Endothelial cell of umbilical vein (primary cell): Measurements from ENCODE around the gene ZNF174. TPM values are rescaled to one million over a fixed set of nuclear protein-coding genes. Genes with fewer than 3 reads are reported as not detected.

Source experiments
- BruUV-seq: library from RNA; stranded (reverse); fragments of 400-500 nt; replicated peaks from 2 replicates; lab custom pipeline; 2021; lab: Mats Ljungman, UMichigan
- CTCF ChIA-PET: fragments of 300-600, 350-600 bp; sonication (Branson Sonifier 250); formaldehyde crosslinking; loops from one replicate; lab custom pipeline; 2021; ENCODE audit warnings: antibody characterized with exemption, inconsistent platforms; lab: Charles Lee
- POLR2A ChIA-PET: fragments of 300-600, 350-600 bp; sonication (Branson Sonifier 250); formaldehyde crosslinking; loops from one replicate; lab custom pipeline; 2021; ENCODE audit warnings: antibody characterized with exemption, inconsistent platforms; lab: Charles Lee
- DNase-seq: peaks from one replicate; pipeline ENCODE4 v3.0.0-alpha.2; 2011; ENCODE audit warnings: low read depth, low spot score
- FAIRE-seq: peaks from 2 replicates; lab custom pipeline; 2011; peaks lifted over from hg19 to GRCh38; lab: Jason Lieb, UNC
- H2AFZ ChIP-seq: 2 replicates; pipeline ENCODE4 v1.6.0; 2012; ENCODE audit warnings: low read depth, low read length, control low read depth, inconsistent platforms
- H3K27ac ChIP-seq: 2 replicates; pipeline ENCODE4 v1.5.1; 2011; ENCODE audit warnings: low read depth, mild to moderate bottlenecking, control low read depth, low read length, moderate library complexity; ENCODE audit not compliant: insufficient read depth
- H3K27me3 ChIP-seq, 2 experiments: 2 replicates each; pipeline versions ENCODE4 v1.6.0 to v1.6.1; 2011; ENCODE audit warnings: low read length in 2 of 2, mixed read lengths in 1 of 2; ENCODE audit not compliant: control insufficient read depth in 2 of 2, insufficient read depth in 2 of 2
- H3K36me3 ChIP-seq, 2 experiments: 2 replicates in 1 of 2; 3 replicates in 1 of 2; pipeline ENCODE4 v1.5.1; 2011; ENCODE audit warnings: low read length in 2 of 2, mild to moderate bottlenecking in 1 of 2, moderate library complexity in 1 of 2; ENCODE audit not compliant: control insufficient read depth in 2 of 2, insufficient read depth in 2 of 2; ENCODE audit errors: extremely low read depth in 1 of 2
- H3K4me1 ChIP-seq: 3 replicates; pipeline ENCODE4 v1.5.1; 2011; ENCODE audit warnings: mild to moderate bottlenecking, low read length; ENCODE audit not compliant: control insufficient read depth, insufficient read depth; ENCODE audit errors: extremely low read depth
- H3K4me2 ChIP-seq: 2 replicates; pipeline ENCODE4 v1.6.1; 2011; ENCODE audit warnings: low read length, control low read depth, mixed read lengths; ENCODE audit not compliant: insufficient read depth
- H3K4me3 ChIP-seq, 3 experiments: fragments of 200-600 bp in 1 of 3; sonication (generic), shearing (Covaris generic) in 1 of 3; replicated peaks in 1 of 3; 2 replicates each; pipeline ENCODE4 v1.5.1; 2011 to 2016; ENCODE audit warnings: control low read depth in 3 of 3, low read length in 3 of 3, mild to moderate bottlenecking in 2 of 3, inconsistent platforms in 1 of 3, low read depth in 1 of 3, moderate library complexity in 1 of 3; ENCODE audit not compliant: insufficient read depth in 1 of 3
- H3K79me2 ChIP-seq: 2 replicates; pipeline ENCODE4 v1.6.0; 2012; ENCODE audit warnings: low read length, inconsistent platforms; ENCODE audit not compliant: control insufficient read depth, insufficient read depth
- H3K9ac ChIP-seq: replicated peaks from 2 replicates; pipeline ENCODE3; 2011; ENCODE audit warnings: low read length, control low read depth; ENCODE audit not compliant: insufficient read depth; ENCODE audit errors: extremely low read depth
- H3K9me1 ChIP-seq: replicated peaks from 3 replicates; pipeline ENCODE4 v1.6.0; 2011; ENCODE audit warnings: mild to moderate bottlenecking, low read length; ENCODE audit not compliant: control insufficient read depth, insufficient read depth; ENCODE audit errors: extremely low read depth
- H3K9me3 ChIP-seq: replicated peaks from 2 replicates; pipeline ENCODE4 v1.5.1; 2012; ENCODE audit warnings: low read length, inconsistent platforms; ENCODE audit not compliant: control insufficient read depth, insufficient read depth
- H4K20me1 ChIP-seq: replicated peaks from 2 replicates; pipeline ENCODE3; 2011; ENCODE audit warnings: mild to moderate bottlenecking, low read length; ENCODE audit not compliant: control insufficient read depth, insufficient read depth; ENCODE audit errors: extremely low read depth
- FOS ChIP-seq: IDR thresholded peaks from 2 replicates; pipeline ENCODE4 v1.6.1; 2011; ENCODE audit warnings: mild to moderate bottlenecking, low read length, moderate library complexity, borderline replicate concordance; ENCODE audit not compliant: insufficient read depth
- GATA2 ChIP-seq: IDR thresholded peaks from 2 replicates; pipeline ENCODE4 v1.7.0; 2011; ENCODE audit warnings: low read depth, mild to moderate bottlenecking, moderate library complexity, mixed read lengths, low read length; ENCODE audit not compliant: insufficient read length, insufficient read depth
- POLR2A ChIP-seq: IDR thresholded peaks from 2 replicates; pipeline ENCODE4 v1.6.1; 2012; ENCODE audit warnings: low read depth, mild to moderate bottlenecking, control low read depth, low read length
- dilution Hi-C: fragments of 300-500 bp; cut with MboI; formaldehyde crosslinking; loops from one replicate; pipeline ENCODE4 v1.15.0; 2019; ENCODE audit warnings: low sequenced_read_pairs; ENCODE audit not compliant: extremely low pct_ligation_motif_present
- intact Hi-C: fragments of 100-400 bp; cut with micrococcal nuclease; formaldehyde crosslinking; loops from one replicate; pipeline ENCODE4 v1.10.0; 2022
- polyA plus RNA-seq, 4 experiments: library from polyadenylated mRNA; depleted of rRNA in 3 of 4; stranded (reverse) in 3 of 4; unstranded in 1 of 4; fragments of >200 nt; gene quantifications; 2 replicates each; pipeline versions ENCODE4 v1.2.1 to v1.2.3, GENCODE V29; 2011 to 2012; ENCODE audit warnings: missing spikeins in 1 of 4
- total RNA-seq: library from RNA; stranded (reverse); gene quantifications from 2 replicates; pipeline ENCODE4 v1.2.3, GENCODE V29; 2021

Gene ZNF174
- total and polyA plus RNA-seq, 2 donors (not counting 3 experiments of a cell fraction or from before 2014, with no cell fraction given): 7.1 to 9.1 TPM

DNA sequence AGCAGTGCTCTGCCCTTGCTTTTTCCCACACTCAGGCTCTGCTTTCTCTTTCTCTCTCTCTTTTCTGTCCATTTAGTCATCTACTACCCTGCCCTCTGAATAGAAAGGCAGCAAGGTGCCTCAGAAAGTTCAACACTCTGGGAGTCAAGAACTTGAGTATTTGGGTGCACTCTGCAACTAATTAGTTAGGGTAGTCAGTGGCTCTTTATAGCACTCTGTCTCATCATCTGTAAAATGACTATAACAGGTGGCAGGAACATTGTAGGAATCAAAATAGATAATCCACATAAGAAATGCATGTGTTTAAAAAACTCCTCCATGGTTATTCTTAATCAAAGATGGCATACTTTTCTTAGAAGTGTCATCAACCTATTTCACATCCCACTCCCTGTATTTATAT is 38.1 kb upstream of the ZNF174 start:
- H3K4me2 ChIP-seq: no peak overlapping the region
- no TSS peak for BruUV-seq
- no peak overlapping the region for H3K4me3 ChIP-seq
- H3K36me3 ChIP-seq: no peaks in the 10 kb centered on the region
- TF ChIP-seq POLR2A: no peak
- H3K9me3 ChIP-seq: no peaks in the 10 kb centered on the region
- ChIA-PET POLR2A (no interaction called here), CTCF (no interaction called here)
- no peaks in the 10 kb centered on the region for H4K20me1 ChIP-seq
- dilution Hi-C loops: no loop called here
- no peaks in the 10 kb centered on the region for H3K9me1 ChIP-seq
- peaks cover 0 to 4% of the 10 kb centered on the region in 2 experiments for H3K27me3 ChIP-seq
- peaks cover 2% of the 10 kb centered on the region for H3K4me1 ChIP-seq
- intact Hi-C loops: no loop called here
- FAIRE-seq: no peak
- no peak overlapping the region for H3K27ac ChIP-seq
- no peaks in the 10 kb centered on the region for H3K79me2 ChIP-seq
- H2AFZ ChIP-seq: no peak overlapping the region
- DNase-seq: no peak
- no peak overlapping the region for H3K9ac ChIP-seq

DNA sequence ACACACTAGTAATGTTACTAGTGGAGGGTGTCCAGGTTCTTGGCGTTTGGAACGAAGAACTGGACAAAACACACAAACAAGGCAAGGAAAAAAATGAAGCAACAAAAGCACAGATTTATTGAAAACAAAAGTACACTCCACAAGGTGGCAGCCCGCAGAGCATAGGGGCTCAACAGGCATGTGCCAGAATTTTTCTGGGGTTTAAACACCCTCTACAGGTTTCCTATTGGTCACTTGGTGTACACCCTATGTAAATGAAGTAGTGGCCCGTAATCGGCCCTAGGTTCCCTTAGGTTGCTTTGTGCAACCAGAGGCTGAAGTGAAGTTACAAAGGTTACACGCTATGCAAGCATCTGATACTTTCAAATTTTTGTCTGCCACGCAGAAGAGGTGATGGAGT is 37.2 kb upstream of the ZNF174 start:
- Histone ChIP-seq H3K9me1 (no peaks in the 10 kb centered on the region), H3K9me3 (no peaks in the 10 kb centered on the region), H2AFZ (no peak overlapping the region), H3K4me1 (peaks cover 2% of the 10 kb centered on the region), H3K27me3 (peaks cover 0 to 1% of the 10 kb centered on the region in 2 experiments), H3K4me3 (no peak overlapping the region), H3K36me3 (no peaks in the 10 kb centered on the region), H3K79me2 (no peaks in the 10 kb centered on the region), H3K4me2 (no peak overlapping the region), H3K9ac (no peak overlapping the region), H3K27ac (no peak overlapping the region), H4K20me1 (no peaks in the 10 kb centered on the region)
- BruUV-seq: no TSS peak
- CTCF ChIA-PET: no interaction called here
- dilution Hi-C loops: no loop called here
- no peak for TF ChIP-seq GATA2
- no peak for TF ChIP-seq FOS
- no peak for FAIRE-seq
- no peak for DNase-seq
- intact Hi-C loops: loop anchor here (2.0 kb wide), 1 partner anchor 137 kb away; the partner anchor contains the start of gene CLUAP1
- POLR2A ChIA-PET: no interaction called here
